ENCODE measurements around the gene TMEM203.

Gene TMEM203

DNA sequence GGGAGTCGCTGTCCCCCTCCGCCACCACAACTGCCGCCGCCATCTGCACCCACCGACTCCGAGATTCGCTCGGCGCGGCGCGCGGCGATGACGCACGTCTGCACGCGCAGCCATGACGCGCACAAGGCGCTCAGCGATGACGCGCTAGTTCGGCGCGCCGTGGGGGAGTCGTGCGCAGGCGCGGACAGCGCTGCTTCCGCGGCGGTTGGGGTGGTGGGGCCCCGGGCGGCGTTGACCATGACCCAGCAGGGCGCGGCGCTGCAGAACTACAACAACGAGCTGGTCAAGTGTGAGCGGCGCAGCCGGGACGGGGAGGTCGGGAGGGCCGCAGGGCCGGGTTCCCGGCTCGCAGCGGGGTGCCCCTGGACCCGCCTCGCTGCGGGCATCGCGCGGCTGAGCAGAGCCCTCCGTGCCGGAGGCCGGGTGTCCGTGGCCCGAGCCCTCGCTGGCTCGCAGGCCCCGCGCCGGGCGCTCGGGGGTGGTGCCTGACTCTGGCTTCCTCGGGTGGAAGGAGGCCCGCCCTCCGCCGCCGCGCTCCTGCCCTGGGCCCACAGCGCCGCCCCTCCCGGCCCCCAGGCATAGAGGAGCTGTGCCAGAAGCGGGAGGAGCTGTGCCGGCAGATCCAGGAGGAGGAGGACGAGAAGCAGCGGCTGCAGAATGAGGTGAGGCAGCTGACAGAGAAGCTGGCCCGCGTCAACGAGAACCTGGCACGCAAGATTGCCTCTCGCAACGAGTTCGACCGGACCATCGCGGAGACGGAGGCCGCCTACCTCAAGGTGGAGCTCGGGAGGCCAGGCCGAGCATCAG, 16.8 kb downstream of the TMEM203 start, which contains the start of the genes ANAPC2 and SSNA1:
Gene ANAPC2, minus strand, starts transcription at position 71 of the 807 bp plus-strand sequence. Its CDS starts 28 bp downstream, at position 43.
Gene SSNA1, plus strand, starts transcription at position 187 of the 807 bp plus-strand sequence. Its CDS starts 51 bp downstream, at position 238.
- in situ Hi-C loops (cut with HindIII; ENCODE audit: low pct_ligation_motif_present, low pct_unique_long_range_greater_than_20kb, low sequenced_read_pairs) = no loop called here

DNA sequence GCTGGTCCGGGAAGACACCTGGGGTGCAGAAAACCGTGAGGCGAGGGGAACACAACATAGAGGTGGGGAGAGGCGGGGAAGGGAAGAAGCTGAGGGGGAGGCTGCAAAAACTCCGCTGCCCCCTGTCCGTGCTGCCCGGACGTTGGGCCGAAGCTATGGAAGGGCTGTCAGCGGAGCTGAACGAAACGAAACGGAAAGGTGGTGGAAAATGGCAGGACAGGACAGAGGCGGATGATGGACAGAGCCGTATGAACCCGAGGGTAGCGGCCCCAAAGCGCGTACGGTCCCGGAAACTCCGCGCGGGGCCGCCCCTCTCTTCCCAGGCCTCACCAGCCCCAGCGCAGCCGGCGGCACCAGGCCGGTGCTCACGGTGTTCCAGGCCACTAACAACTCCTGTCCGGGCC, 17.4 kb downstream of the TMEM203 start:
- DNase-seq = no peak
- in situ Hi-C loops (cut with HindIII; ENCODE audit: low pct_ligation_motif_present, low pct_unique_long_range_greater_than_20kb, low sequenced_read_pairs) = no loop called here

More for the DNA sequence above, 16.8 kb downstream of the TMEM203 start, which contains the start of the genes ANAPC2 and SSNA1:
- peak; percentile 91 for DNase-seq

DNA sequence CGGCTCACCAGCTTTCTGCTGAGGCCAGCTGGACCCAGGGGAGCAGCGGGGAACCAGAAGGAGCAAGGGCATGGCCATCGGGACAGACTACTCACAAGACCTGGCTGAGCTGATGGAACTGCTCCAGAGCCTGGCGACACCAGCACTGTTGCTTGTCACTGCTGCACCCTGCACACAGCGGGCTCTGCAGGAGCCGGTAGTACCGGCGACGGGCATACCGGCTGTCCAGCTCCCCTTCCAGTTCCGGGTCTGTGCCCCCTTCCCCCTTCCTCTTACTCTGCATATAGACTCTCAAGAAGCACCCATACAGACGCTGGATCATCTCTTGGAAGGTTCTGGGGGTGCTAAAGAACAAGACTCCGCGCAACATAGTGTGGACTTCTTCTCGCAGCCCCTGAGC, 18.1 kb downstream of the TMEM203 start:
- in situ Hi-C loops (cut with HindIII; ENCODE audit: low pct_ligation_motif_present, low pct_unique_long_range_greater_than_20kb, low sequenced_read_pairs) = no loop called here

DNA sequence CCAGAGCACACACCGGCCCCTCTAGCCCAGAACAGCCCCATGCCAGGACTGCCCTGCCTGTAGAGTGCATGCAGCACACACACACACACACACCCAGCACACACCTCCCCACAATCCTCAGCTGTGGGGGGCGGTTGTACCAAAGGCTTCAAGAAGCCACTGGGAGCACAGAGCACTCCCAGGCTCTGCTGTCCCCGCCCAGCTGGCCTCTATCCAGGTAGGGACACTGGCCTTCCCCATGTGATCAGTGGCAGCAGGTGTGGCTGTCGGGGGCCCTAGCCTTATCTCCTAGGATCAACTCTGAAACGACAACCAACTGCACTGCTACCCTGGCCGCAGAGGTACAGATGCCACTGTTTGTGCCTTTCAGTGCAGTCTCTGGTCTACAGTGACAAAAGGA, 19.1 kb downstream of the TMEM203 start:
- in situ Hi-C loops (cut with HindIII; ENCODE audit: low pct_ligation_motif_present, low pct_unique_long_range_greater_than_20kb, low sequenced_read_pairs) = no loop called here
- DNase-seq = no peak

More for the DNA sequence above, 18.1 kb downstream of the TMEM203 start:
- no peak for DNase-seq

DNA sequence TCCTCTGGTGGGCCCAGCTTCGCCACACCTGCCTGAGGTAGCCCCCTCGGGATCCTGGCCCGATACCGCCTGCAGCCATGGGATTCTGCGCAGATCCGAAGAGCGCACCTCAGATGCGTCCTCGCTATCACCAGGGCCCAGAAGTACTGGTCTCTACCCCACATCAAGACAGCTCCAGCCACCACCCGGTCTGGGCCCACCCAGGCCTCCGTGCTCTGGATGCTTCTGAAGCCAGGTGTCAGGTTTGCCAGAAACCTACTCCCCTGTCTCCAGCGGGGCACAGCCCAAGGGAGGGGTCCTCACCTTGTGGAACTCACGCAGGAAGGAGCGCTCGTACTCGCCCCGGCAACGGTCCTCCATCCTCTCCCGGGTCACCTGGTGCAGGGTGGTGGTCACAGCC, 19.5 kb downstream of the TMEM203 start:
- DNase-seq = no peak
- in situ Hi-C loops (cut with HindIII; ENCODE audit: low pct_ligation_motif_present, low pct_unique_long_range_greater_than_20kb, low sequenced_read_pairs) = no loop called here

DNA sequence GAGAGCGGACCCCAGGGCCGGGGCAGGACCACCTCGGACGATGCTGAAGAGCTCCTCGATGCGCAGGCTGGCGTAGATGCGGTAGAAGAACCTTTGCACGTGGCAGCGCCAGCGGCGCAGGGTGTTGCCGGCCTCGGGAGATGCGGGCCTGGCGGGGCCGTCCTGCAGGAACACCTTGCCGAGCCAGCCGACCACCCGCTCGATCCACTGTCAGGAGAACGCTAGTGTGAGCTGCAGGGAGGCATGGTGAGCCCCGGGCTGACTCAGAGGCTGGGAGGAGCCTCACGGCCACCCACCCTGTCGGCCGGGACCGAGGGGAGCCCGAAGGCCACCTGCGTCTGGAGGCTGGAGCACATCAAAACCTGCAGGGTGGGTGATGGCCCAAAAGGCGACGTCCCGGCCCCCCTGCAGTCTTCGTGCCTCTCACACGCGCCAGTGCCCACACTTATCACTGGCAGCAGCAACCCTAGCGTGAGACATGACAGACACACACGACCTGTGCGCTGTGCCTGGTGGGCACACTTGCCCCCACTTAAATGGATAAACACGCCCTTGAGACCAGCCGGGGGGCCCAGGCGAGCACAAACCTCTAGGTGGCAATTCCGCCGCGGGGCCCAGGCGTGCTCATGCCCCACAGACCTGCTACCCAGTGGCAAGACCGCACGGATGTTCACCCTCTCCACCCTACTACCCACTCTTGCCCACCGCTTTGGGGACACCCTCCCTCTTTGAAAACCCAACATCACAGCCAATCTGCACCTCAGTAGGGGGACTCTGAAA, 20.4 kb downstream of the TMEM203 start:
- DNase-seq = no peak
- in situ Hi-C loops (cut with HindIII; ENCODE audit: low pct_ligation_motif_present, low pct_unique_long_range_greater_than_20kb, low sequenced_read_pairs) = no loop called here

DNA sequence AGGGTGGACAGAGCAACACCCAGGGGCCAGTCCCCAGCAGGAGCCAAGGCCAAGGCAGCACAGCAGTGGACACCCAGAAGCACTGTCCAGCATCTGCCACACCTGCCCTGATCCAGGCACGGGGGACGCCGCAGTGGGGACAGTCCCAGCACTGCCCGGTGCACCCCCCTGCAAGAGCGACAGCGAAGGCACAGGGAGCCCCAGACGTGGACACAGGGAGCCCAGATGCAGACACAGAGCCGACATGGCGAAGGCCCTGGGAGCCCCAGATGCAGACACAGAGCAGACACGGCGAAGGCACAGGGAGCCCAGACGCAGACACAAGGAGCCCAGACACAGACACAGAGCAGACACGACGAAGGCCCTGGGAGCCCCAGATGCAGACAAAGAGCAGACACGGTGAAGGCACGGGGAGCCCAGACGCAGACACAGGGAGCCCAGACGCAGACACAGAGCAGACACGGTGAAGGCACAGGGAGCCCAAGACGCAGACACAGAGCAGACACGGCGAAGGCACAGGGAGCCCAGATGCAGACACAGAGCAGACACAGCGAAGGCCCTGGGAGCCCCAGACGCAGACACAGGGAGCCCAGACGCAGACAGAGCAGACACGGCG, 21.4 kb downstream of the TMEM203 start:
- in situ Hi-C loops (cut with HindIII; ENCODE audit: low pct_ligation_motif_present, low pct_unique_long_range_greater_than_20kb, low sequenced_read_pairs) = no loop called here
- no peak for DNase-seq

DNA sequence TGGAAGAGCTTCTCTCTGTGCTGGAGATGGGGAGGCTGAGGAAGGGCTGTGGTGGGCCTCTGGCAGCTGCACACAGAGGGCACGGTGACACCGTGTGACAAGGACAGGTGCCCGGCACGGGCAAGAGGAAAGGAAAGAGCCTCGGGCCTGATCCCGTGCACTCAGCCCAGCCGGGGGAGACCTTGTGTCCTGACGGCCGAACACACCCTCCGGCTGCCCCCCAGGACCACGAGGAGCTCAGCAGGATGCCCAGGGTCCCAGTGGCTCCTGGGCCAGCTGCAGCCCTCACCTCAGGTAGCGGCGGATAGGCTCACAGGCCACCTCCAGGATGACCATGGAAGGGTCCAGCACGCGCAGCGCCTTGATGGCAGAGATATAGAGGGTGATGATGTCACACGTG, 22.6 kb downstream of the TMEM203 start:
- no peak for DNase-seq
- in situ Hi-C loops (cut with HindIII; ENCODE audit: low pct_ligation_motif_present, low pct_unique_long_range_greater_than_20kb, low sequenced_read_pairs) = no loop called here

DNA sequence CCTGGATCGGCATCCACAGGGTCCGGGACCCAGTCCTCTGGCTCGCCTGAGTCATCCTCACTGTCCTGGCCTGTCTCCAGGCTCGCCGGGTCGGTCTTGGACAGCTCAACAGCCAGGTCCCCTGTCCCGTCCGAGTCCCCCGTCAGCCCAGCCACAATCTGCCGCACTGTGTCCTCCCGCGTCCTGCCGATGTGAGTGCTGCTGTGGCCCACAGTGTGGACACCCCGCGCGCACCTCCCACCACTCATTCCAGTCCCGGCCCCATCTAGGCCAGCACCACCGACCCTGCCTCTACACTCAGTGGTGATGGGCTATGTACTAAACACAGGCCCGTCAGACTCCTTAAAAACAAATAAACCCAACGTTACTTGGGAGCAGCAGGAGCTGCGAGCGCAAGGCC, 23.8 kb downstream of the TMEM203 start:
- in situ Hi-C loops (cut with HindIII; ENCODE audit: low pct_ligation_motif_present, low pct_unique_long_range_greater_than_20kb, low sequenced_read_pairs) = no loop called here
- DNase-seq = no peak

DNA sequence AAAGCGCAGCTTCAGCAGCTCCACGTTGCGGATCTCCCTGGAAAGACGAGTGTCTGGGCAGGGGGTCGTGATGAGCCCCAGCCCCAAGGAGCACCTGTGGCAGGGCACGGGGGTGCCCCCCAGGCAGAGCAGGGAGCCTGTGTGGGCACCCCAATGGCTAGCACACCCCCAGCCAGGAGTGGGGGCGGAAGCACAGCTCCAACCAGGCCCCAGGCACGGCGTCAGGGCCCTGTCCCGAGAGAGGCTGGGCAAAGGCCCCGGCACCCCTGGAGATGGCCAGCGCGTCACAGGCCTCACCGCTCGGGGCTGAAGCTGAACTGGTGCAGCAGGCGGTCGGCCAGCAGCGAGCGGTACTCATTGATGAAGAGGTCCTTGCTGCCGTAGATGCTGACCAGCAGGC, 25.0 kb downstream of the TMEM203 start:
- no peak for DNase-seq
- in situ Hi-C loops (cut with HindIII; ENCODE audit: low pct_ligation_motif_present, low pct_unique_long_range_greater_than_20kb, low sequenced_read_pairs) = no loop called here

DNA sequence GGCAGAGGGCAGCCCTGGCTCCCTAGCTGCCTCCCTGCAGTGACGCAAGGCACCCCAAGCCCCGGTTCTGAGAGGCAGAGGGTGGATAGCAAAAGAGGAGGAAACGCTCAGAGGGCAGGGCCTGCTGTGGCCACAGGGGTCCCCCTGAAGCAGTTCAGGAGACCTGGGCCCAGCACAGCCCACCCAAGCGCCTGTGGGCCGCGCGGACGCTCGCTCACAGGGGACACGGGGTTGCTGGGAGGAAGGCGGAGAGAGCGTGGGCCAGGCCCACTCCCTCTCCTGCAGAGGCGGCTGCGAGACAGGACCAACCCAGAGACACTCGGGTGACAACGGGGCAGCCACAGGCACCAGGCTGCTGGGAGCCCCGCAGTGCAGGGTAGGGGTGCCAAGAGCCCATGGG, 25.7 kb downstream of the TMEM203 start:
- in situ Hi-C loops (cut with HindIII; ENCODE audit: low pct_ligation_motif_present, low pct_unique_long_range_greater_than_20kb, low sequenced_read_pairs) = no loop called here
- no peak for DNase-seq

DNA sequence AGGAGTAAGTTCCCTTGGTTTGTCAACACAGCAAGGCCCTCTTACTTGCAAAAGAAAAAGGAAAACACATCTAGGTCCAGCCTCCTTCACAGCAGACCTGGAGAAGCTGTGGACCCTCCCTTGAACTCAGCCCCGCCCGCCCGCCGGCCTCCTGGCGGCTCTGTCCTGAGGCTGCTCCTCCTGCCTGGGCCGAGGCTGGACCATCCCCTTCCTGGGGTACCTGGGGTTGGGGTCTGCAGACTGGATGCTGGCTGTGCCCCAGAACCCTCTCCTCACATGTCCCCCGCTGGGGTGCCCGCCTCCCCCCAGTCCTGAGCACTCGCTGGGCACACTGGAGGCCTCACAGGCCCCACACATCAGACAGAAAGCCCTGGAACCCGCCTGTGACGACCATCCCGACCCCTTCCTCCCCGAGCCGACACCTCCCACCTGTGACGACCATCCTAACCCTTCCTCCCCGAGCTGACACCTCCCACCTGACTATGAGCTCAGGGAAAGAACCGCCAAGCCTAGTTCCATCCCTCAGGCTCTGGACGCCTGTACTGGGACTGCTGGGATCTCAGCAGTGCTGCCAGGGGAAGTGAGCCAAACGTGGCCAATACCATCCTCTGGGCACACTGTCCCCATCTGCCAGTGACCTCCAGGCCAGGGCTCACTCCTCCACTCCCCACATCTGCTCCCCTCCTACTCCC, 26.4 kb downstream of the TMEM203 start:
- in situ Hi-C loops (cut with HindIII; ENCODE audit: low pct_ligation_motif_present, low pct_unique_long_range_greater_than_20kb, low sequenced_read_pairs) = no loop called here
- DNase-seq = no peak

DNA sequence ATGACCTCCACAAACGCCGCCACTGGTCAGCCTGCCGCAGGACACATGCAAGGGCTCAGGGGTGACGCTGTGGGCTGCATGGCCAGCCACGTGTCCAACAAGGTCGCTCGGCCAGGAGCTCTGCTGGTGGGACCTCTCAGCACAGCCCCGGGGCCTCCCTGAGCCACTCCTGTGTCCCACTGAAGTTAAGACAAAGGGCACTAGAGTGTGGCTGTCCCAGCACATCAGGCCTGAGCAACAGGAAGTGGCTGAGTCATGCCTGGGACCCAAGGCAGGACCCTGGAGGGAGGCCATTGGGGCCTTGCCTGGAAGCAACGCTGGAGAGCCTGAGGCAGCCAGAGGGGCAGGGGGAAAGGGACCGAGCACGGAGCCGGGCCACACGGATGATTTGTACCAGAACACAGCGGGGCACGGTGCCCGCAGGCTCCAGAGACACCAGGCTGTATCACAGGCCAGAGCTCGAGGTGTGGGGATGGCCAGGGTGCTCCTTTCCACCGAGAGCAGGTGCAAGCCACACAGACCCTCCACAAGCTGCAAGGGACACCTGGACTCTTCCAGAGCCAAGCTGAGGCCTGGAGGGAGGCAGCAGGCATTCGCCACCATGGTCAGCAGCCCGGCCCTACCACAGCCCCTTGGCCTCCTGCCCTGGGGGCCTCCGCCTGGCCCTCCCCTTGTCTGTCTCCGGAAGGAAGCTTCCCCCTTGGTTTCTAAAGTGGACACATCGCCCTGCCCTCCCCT, 27.1 kb downstream of the TMEM203 start:
- in situ Hi-C loops (cut with HindIII; ENCODE audit: low pct_ligation_motif_present, low pct_unique_long_range_greater_than_20kb, low sequenced_read_pairs) = no loop called here

DNA sequence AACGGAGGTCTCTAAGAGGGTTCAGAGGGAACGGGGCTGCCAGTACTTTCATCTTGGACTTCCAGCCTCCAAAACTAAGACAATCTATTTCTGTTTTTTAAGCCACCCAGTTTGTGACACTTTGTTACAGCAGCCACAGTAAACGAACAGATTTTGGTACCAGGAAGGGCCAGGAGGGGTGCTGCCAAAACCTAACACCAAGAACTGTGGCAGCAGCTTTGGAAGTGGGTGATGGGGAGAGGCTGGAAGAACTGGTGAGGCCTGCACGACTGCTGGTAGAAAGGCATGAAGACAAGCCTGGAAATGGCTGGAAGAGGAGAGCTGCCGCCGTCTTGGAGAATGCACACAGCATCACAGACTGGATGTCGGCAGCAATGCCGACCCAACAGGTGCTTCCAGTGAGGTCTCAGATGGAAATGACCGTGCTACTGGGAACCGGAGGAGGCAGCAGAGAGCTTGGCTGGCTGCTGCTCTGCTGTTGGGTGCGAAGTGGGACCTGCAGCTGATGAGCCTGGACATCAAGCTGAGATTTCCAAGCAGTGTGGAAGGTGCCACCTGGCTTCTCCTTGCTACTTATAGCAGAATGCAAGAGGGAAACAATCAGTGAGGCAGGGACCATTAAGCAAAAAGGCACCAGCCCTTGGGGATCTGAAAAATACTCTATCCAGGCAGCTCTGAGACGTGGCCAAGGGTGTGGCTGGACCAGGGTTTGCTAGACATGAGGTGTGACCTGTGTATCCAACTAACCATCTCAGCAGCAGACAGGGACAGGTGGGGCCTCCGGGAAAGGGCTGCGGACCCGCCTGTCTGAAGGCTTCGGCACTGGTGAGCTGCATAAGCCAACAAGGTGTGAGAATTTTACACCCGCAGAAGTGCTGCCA, 28.9 kb downstream of the TMEM203 start:
- DNase-seq = peak; percentile 54
- in situ Hi-C loops (cut with HindIII; ENCODE audit: low pct_ligation_motif_present, low pct_unique_long_range_greater_than_20kb, low sequenced_read_pairs) = no loop called here

More for the DNA sequence above, 27.1 kb downstream of the TMEM203 start:
- no peak for DNase-seq

DNA sequence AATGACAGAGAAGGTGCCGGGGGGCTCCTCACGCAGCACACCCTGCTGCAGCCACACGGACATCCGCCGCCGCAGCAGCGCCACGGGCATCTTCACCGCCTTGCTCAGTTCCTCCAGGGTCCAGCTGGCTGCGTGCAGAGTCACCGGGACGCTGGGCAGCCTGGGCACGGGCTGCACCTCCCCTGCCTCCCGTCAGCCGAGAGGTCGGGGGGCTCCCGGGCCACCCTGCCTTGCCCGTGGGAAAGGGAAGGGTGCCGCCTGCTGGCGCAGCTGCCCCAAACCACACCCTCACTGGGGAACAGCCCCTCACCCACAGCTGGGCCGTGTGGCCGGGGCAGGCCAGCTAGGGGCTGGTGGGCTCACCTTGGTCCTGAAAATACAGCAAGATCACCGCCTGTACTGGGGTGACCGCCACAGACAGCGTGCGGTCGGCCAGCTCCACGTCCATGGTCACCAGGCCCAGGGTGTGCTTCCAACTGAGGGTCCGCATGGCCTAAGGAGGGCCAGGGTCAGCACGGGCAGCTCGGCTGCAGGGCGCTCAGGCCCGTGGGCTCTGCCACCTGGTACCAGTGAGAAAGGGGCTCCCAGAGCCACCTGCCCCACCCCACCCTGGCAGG, 30.0 kb downstream of the TMEM203 start:
- DNase-seq = no peak
- in situ Hi-C loops (cut with HindIII; ENCODE audit: low pct_ligation_motif_present, low pct_unique_long_range_greater_than_20kb, low sequenced_read_pairs) = no loop called here

DNA sequence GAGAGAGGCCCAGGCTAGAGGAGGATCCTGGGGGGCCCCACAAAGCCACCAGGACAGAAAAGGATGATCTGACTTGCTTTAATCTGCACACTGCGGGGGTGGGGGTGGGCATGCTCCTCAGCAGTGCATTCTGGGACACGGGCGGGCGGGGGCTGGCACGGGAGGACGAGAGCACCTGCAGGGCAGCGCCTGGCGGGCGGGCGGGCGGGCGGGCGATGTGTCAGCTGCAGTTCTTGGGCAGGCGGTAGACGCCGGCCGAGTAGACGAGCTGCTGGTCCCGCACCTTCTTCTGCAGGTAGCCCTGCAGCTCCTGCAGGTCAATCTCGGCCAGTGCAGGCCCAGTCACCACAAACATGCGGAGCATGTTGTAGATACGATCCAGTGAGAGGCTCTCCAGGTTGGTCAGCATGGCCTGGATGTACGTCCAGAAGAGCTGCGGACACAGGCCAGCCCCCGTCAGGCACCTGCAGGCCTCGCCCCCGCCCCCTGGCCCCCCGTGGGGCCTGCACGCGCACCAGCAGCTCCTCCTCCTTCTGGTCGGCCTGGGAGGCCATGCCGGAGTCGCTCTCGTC, 30.6 kb downstream of the TMEM203 start:
- in situ Hi-C loops (cut with HindIII; ENCODE audit: low pct_ligation_motif_present, low pct_unique_long_range_greater_than_20kb, low sequenced_read_pairs) = no loop called here
- no peak for DNase-seq
